GM12891 (cell line): ENCODE measurements around the gene ZC3H13.

Experiments used
- PAX5 ChIP-seq: IDR thresholded peaks from 2 replicates; pipeline ENCODE4 v1.6.1; 2011; ENCODE audit warnings: low read length, moderate library complexity, mild to moderate bottlenecking; ENCODE audit not compliant: insufficient read depth, severe bottlenecking
- POLR2A ChIP-seq: IDR thresholded peaks from 2 replicates; pipeline ENCODE4 v1.6.1; 2011; ENCODE audit warnings: low read depth, low read length, control low read depth
- POLR2AphosphoS5 ChIP-seq: IDR thresholded peaks from 2 replicates; pipeline ENCODE4 v1.6.1; 2011; ENCODE audit warnings: low read depth, low read length, control low read depth
- POU2F2 ChIP-seq: IDR thresholded peaks from 2 replicates; pipeline ENCODE4 v1.6.1; 2011; ENCODE audit warnings: low read depth, mild to moderate bottlenecking, control low read depth, low read length, moderate library complexity
- SPI1 ChIP-seq: IDR thresholded peaks from 2 replicates; pipeline ENCODE4 v1.6.1; 2011; ENCODE audit warnings: low read depth, low read length, control low read depth
- TAF1 ChIP-seq: IDR thresholded peaks from 2 replicates; pipeline ENCODE4 v1.6.1; 2011; ENCODE audit warnings: low read depth, low read length, control low read depth

- TF ChIP-seq POLR2AphosphoS5 (no peak), POLR2A (no peak), SPI1 (no peak), TAF1 (no peak), PAX5 (no peak), POU2F2 (no peak)
These were observed 112.5 kb downstream of the ZC3H13 start for GRCh38 chr13:45940061-45940460.
